ENCODE data around the gene TXNDC8.

DNA sequence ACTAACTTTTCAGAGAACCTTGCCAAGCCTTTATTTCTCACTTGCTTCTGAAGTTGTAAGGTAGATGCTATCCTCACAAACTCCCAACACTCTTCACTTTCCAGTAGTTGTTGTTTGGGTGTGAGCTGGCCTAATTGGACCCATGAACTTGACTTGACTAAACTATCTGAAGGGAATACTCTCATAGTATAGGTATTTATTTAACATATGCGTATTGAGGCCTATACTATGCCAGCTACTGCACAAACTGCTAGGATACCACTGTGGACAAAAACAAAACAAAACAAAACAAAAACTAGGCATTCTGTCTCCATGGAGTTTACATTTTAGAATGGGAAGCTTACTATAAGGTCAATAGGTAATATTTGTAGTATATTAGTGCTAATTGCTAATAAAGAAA is 1.3 kb downstream of the TXNDC8 start:
- TF ChIP-seq, protein P1, sequence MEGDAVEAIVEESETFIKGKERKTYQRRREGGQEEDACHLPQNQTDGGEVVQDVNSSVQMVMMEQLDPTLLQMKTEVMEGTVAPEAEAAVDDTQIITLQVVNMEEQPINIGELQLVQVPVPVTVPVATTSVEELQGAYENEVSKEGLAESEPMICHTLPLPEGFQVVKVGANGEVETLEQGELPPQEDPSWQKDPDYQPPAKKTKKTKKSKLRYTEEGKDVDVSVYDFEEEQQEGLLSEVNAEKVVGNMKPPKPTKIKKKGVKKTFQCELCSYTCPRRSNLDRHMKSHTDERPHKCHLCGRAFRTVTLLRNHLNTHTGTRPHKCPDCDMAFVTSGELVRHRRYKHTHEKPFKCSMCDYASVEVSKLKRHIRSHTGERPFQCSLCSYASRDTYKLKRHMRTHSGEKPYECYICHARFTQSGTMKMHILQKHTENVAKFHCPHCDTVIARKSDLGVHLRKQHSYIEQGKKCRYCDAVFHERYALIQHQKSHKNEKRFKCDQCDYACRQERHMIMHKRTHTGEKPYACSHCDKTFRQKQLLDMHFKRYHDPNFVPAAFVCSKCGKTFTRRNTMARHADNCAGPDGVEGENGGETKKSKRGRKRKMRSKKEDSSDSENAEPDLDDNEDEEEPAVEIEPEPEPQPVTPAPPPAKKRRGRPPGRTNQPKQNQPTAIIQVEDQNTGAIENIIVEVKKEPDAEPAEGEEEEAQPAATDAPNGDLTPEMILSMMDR (IDR thresholded peaks at IDR 0.05; ENCODE audit: low read depth, low read length): no peak
- no peak for TF ChIP-seq EZH2phosphoT487 (IDR thresholded peaks at IDR 0.05; ENCODE audit: low read depth)
